IMR-90 (cell line): Measurements from ENCODE around the gene GM2A. TPM values are rescaled to one million over a fixed set of nuclear protein-coding genes. Genes with fewer than 3 reads are reported as not detected.
A peak's percentile ranks its signal among the peaks of the same experiment; 100 is the strongest.

Experiments used
- ATAC-seq: fragments of 200-7000 bp; cut with Tn5 transposase; 2 replicates; pipeline ENCODE4 v1.9.1; 2020; ENCODE audit warnings: low read depth, mild to moderate bottlenecking, moderate library complexity
- BruUV-seq: library from RNA; stranded (reverse); fragments of 400-500 nt; replicated peaks from 2 replicates; lab custom pipeline; 2021; lab: Mats Ljungman, UMichigan
- CTCF ChIA-PET: fragments of 300-600 bp; formaldehyde crosslinking; extraction: SDS; loops from one replicate; lab custom pipeline; 2021; ENCODE audit warnings: antibody characterized with exemption; lab: Yijun Ruan, JAX
- POLR2A ChIA-PET: fragments of 300-600 bp; sonication (Branson Sonifier 250); formaldehyde crosslinking; loops from one replicate; lab custom pipeline; 2022; ENCODE audit warnings: antibody characterized with exemption; ENCODE audit not compliant: unreplicated experiment; lab: Charles Lee
- DNase-seq: peaks from one replicate; pipeline ENCODE4 v3.0.0; 2013
- H2AFZ ChIP-seq: replicated peaks from 2 replicates; pipeline ENCODE3; 2013; ENCODE audit warnings: low read length, mild to moderate bottlenecking; ENCODE audit not compliant: poor library complexity
- H2AK5ac ChIP-seq: 2 replicates; pipeline ENCODE4 v1.6.1; 2013; ENCODE audit warnings: low read depth, low read length, inconsistent platforms
- H2AK9ac ChIP-seq: replicated peaks from 2 replicates; pipeline ENCODE3; 2013; ENCODE audit warnings: mild to moderate bottlenecking, low read depth, low read length, moderate library complexity; ENCODE audit not compliant: poor library complexity
- H2BK120ac ChIP-seq: 2 replicates; pipeline ENCODE4 v1.6.1; 2013; ENCODE audit warnings: low read depth, low read length, inconsistent platforms
- H2BK15ac ChIP-seq: 3 replicates; pipeline ENCODE4 v1.6.1; 2013; ENCODE audit warnings: low read depth, low read length, inconsistent platforms
- H2BK20ac ChIP-seq: 2 replicates; pipeline ENCODE4 v1.6.1; 2013; ENCODE audit warnings: low read depth, mild to moderate bottlenecking, inconsistent platforms, low read length, moderate library complexity
- H2BK5ac ChIP-seq: 2 replicates; pipeline ENCODE4 v1.6.1; 2013; ENCODE audit warnings: mild to moderate bottlenecking, low read depth, low read length, inconsistent platforms; ENCODE audit not compliant: poor library complexity, severe bottlenecking
- H3K14ac ChIP-seq: replicated peaks from 2 replicates; pipeline ENCODE4 v1.6.1; 2013; ENCODE audit warnings: low read depth, low read length, inconsistent platforms
- H3K18ac ChIP-seq: 2 replicates; pipeline ENCODE4 v1.6.1; 2013; ENCODE audit warnings: low read depth, low read length, control low read depth
- H3K23ac ChIP-seq: 2 replicates; pipeline ENCODE4 v1.6.1; 2013; ENCODE audit warnings: low read depth, low read length, inconsistent platforms
- H3K27ac ChIP-seq: 2 replicates; pipeline ENCODE4 v1.5.1; 2013; ENCODE audit warnings: mild to moderate bottlenecking, control low read depth, low read length; ENCODE audit not compliant: insufficient read depth
- H3K27me3 ChIP-seq: 2 replicates; pipeline ENCODE4 v1.6.1; 2013; ENCODE audit warnings: low read length; ENCODE audit not compliant: control insufficient read depth, insufficient read depth
- H3K36me3 ChIP-seq: 2 replicates; pipeline ENCODE4 v1.6.1; 2013; ENCODE audit warnings: low read length, mixed read lengths; ENCODE audit not compliant: control insufficient read depth, insufficient read depth
- H3K4ac ChIP-seq: 2 replicates; pipeline ENCODE4 v1.6.1; 2013; ENCODE audit warnings: low read depth, low read length, inconsistent platforms
- H3K4me1 ChIP-seq: 2 replicates; pipeline ENCODE4 v1.6.1; 2013; ENCODE audit warnings: low read length, mixed read lengths; ENCODE audit not compliant: control insufficient read depth, insufficient read depth
- H3K4me2 ChIP-seq: 2 replicates; pipeline ENCODE4 v1.6.1; 2013; ENCODE audit warnings: low read depth, mild to moderate bottlenecking, control low read depth, low read length, moderate library complexity
- H3K4me3 ChIP-seq: 2 replicates; pipeline ENCODE4 v1.5.1; 2013; ENCODE audit warnings: low read depth, mild to moderate bottlenecking, control low read depth, low read length, moderate library complexity; ENCODE audit not compliant: insufficient read depth
- H3K56ac ChIP-seq: 2 replicates; pipeline ENCODE4 v1.6.1; 2013; ENCODE audit warnings: low read length, inconsistent platforms; ENCODE audit not compliant: insufficient read depth; ENCODE audit errors: extremely low read depth
- H3K79me1 ChIP-seq, 2 experiments: 2 replicates each; pipeline ENCODE4 v1.6.1; 2013; ENCODE audit warnings: low read length in 2 of 2, inconsistent platforms in 1 of 2, low read depth in 1 of 2
- H3K9ac ChIP-seq: 2 replicates; pipeline ENCODE4 v1.6.1; 2013; ENCODE audit warnings: low read depth, low read length, control low read depth
- H3K9me1 ChIP-seq: 2 replicates; pipeline ENCODE4 v1.6.1; 2013; ENCODE audit warnings: low read length, inconsistent platforms; ENCODE audit not compliant: insufficient read depth
- H3K9me3 ChIP-seq: 2 replicates; pipeline ENCODE4 v1.6.1; 2013; ENCODE audit warnings: low read length; ENCODE audit not compliant: control insufficient read depth, insufficient read depth
- H4K20me1 ChIP-seq: 2 replicates; pipeline ENCODE4 v1.6.1; 2013; ENCODE audit warnings: low read length, inconsistent platforms; ENCODE audit not compliant: insufficient read depth
- H4K5ac ChIP-seq: 2 replicates; pipeline ENCODE4 v1.6.1; 2013; ENCODE audit warnings: mild to moderate bottlenecking, low read depth, low read length, control low read depth
- H4K8ac ChIP-seq, 2 experiments: 2 replicates each; pipeline ENCODE4 v1.6.1; 2013; ENCODE audit warnings: low read depth in 2 of 2, low read length in 2 of 2, control low read depth in 1 of 2, inconsistent platforms in 1 of 2
- H4K91ac ChIP-seq: 2 replicates; pipeline ENCODE4 v1.6.1; 2013; ENCODE audit warnings: low read depth, low read length, inconsistent platforms; ENCODE audit not compliant: insufficient read depth
- CEBPB ChIP-seq: IDR thresholded peaks from 2 replicates; pipeline ENCODE4 v1.6.1; 2012; ENCODE audit warnings: low read depth, low read length, improper control_type of control experiment
- FOS ChIP-seq: fragments of 150-350 bp; IDR thresholded peaks from 2 replicates; pipeline ENCODE4 v1.6.1; 2016; ENCODE audit warnings: low read depth, low read length
- NFE2L2 ChIP-seq: fragments of 150-350 bp; IDR thresholded peaks from 2 replicates; pipeline ENCODE4 v1.6.1; 2016; ENCODE audit warnings: low read depth, mild to moderate bottlenecking, low read length
- RAD21 ChIP-seq: IDR thresholded peaks from 2 replicates; pipeline ENCODE4 v1.6.1; 2012; ENCODE audit warnings: low read length, improper control_type of control experiment
- RCOR1 ChIP-seq: IDR thresholded peaks from 2 replicates; pipeline ENCODE4 v1.6.1; 2012; ENCODE audit warnings: mild to moderate bottlenecking, low read length, improper control_type of control experiment; ENCODE audit not compliant: insufficient replicate concordance
- SMC3 ChIP-seq: fragments of 150-350 bp; IDR thresholded peaks from 2 replicates; pipeline ENCODE4 v1.6.1; 2016; ENCODE audit warnings: low read depth, mild to moderate bottlenecking, antibody characterized with exemption, low read length, moderate library complexity
- WGBS, 2 experiments: methylation state at CpG; one replicate each; pipeline versions ENCODE4 v1.1.5 to v1.1.7; 2013; ENCODE audit warnings: missing lambda C conversion rate in 2 of 2; ENCODE audit not compliant: insufficient read length in 1 of 2; ENCODE audit errors: extremely low coverage in 2 of 2; 5-methylcytosine and 5-hydroxymethylcytosine counted together
- dilution Hi-C: fragments of 300-500 bp; cut with HindIII; formaldehyde crosslinking; loops from one replicate; pipeline ENCODE4 v1.14.3; 2018; ENCODE audit warnings: low sequenced_read_pairs; ENCODE audit not compliant: unreplicated experiment
- in situ Hi-C: fragments of 300-500 bp; cut with MboI; formaldehyde crosslinking; loops from 3 replicates; pipeline ENCODE4 v1.14.3; 2019; ENCODE audit warnings: low sequenced_read_pairs, inconsistent platforms, mixed read lengths
- intact Hi-C: fragments of 100-400 bp; cut with micrococcal nuclease; formaldehyde crosslinking; loops from 2 replicates; pipeline ENCODE4 v1.10.0; 2022
- polyA plus RNA-seq, 3 experiments: library from polyadenylated mRNA; depleted of rRNA; stranded (reverse); fragments of >200 nt; gene quantifications; 2 replicates each; pipeline ENCODE4 v1.2.3, GENCODE V29; 2012; ENCODE audit warnings: low replicate concordance in 1 of 3
- total RNA-seq: library from RNA; depleted of rRNA; stranded (reverse); fragments of >200 nt; gene quantifications from 2 replicates; pipeline ENCODE4 v1.2.3, GENCODE V29; 2012

GM2A gene
- total and polyA plus RNA-seq, 2 of the 4 experiments (the other 2 are of a cell fraction) = 13.8 to 18.5 TPM

- Histone ChIP-seq H2AFZ (no peak overlapping the region), H4K5ac (no peak overlapping the region), H3K9me3 (no peaks in the 10 kb centered on the region), H4K8ac (no peak overlapping the region), H3K18ac (no peak overlapping the region), H3K56ac (no peak overlapping the region), H2AK5ac (no peak overlapping the region), H3K9ac (no peak overlapping the region), H4K20me1 (no peaks in the 10 kb centered on the region), H2BK20ac (no peak overlapping the region), H2AK9ac (no peak overlapping the region), H3K36me3 (no peaks in the 10 kb centered on the region), H3K14ac (no peak overlapping the region), H2BK5ac (no peak overlapping the region), H3K27ac (no peak overlapping the region), H2BK15ac (no peak overlapping the region), H3K27me3 (peaks cover 17% of the 10 kb centered on the region), H3K9me1 (peaks cover 3% of the 10 kb centered on the region; the same call in 1 of the 2 replicates), H3K4ac (no peak overlapping the region), H2BK120ac (no peak overlapping the region), H3K23ac (0 out of 2 replicates have a peak overlapping the region, but pooled peaks have one; percentile 59), H3K4me2 (no peak overlapping the region), H3K4me3 (no peak overlapping the region), H4K91ac (no peak overlapping the region), H3K79me1 (peaks cover 0 to 5% of the 10 kb centered on the region in 2 experiments; a peak in 2 of 4 replicates), H3K4me1 (no peaks in the 10 kb centered on the region)
- no peak for ATAC-seq
- ChIA-PET CTCF (interaction anchor here (0.5 to 2.0 kb wide), 3 partner anchors 13 to 691 kb away, joined by 3 to 8 read pairs (median 3); partner anchors contain the start of gene SMIM3), POLR2A (no interaction called here)
- in situ Hi-C loops (no loop called here), intact Hi-C loops (loop anchor here (2.0 to 5.0 kb wide), 2 partner anchors 449 to 521 kb away; no protein-coding TSS in a partner anchor), dilution Hi-C loops (no loop called here)
- BruUV-seq = no TSS peak
- DNase-seq = no peak
- TF ChIP-seq NFE2L2 (no peak), RCOR1 (no peak), FOS (no peak), RAD21 (no peak), CEBPB (no peak), SMC3 (no peak)
- no CpG with 5 or more reads among the region's 4 CpGs for WGBS, 2 experiments
These were observed 1.4 kb upstream of the GM2A start for GRCh38 chr5:151251621-151252020.
